ENCODE data around the gene AMOT.

Gene AMOT

DNA sequence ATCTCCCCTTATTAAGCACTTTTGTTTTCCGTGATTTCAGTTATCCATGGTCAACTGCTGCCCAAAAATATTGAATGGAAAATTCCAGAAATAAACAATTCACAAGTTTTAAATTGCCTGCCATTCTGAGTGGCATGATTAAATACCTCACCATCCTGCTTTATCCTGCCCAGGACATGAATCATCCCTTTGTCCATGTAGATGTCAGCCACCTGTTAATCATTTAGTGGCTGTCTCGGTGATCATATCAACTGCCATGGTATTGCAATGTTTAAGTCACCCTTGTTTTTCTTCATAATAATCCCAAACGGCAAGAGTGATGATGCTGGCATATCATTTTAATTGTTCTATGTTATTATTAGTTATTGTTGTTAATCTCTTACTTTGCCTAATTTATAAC, 81.1 kb downstream of the AMOT start:
- Histone ChIP-seq H3K4me3 (ENCODE audit: low read depth, low read length) (no peak overlapping the region), H3K27me3 (replicated peaks) (no peaks in the 10 kb centered on the region), H3K36me3 (replicated peaks) (no peaks in the 10 kb centered on the region), H3K27ac (no peak overlapping the region)
- in situ Hi-C loops (cut with HindIII; ENCODE audit: low pct_ligation_motif_present, low sequenced_read_pairs) = no loop called here
- TF ChIP-seq, protein P1, sequence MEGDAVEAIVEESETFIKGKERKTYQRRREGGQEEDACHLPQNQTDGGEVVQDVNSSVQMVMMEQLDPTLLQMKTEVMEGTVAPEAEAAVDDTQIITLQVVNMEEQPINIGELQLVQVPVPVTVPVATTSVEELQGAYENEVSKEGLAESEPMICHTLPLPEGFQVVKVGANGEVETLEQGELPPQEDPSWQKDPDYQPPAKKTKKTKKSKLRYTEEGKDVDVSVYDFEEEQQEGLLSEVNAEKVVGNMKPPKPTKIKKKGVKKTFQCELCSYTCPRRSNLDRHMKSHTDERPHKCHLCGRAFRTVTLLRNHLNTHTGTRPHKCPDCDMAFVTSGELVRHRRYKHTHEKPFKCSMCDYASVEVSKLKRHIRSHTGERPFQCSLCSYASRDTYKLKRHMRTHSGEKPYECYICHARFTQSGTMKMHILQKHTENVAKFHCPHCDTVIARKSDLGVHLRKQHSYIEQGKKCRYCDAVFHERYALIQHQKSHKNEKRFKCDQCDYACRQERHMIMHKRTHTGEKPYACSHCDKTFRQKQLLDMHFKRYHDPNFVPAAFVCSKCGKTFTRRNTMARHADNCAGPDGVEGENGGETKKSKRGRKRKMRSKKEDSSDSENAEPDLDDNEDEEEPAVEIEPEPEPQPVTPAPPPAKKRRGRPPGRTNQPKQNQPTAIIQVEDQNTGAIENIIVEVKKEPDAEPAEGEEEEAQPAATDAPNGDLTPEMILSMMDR (IDR thresholded peaks at IDR 0.05; ENCODE audit: low read depth, low read length, missing control alignments) = no peak
- DNase-seq = no peak

GRCh38 chrX:112757946-112758345, 82.7 kb downstream of the AMOT start:
- no peak for DNase-seq
- in situ Hi-C loops (cut with HindIII; ENCODE audit: low pct_ligation_motif_present, low sequenced_read_pairs) = no loop called here
- Histone ChIP-seq H3K36me3 (replicated peaks) (no peaks in the 10 kb centered on the region), H3K4me3 (ENCODE audit: low read depth, low read length) (no peak overlapping the region), H3K27me3 (replicated peaks) (no peaks in the 10 kb centered on the region), H3K27ac (no peak overlapping the region)
- TF ChIP-seq, protein P1 (IDR thresholded peaks at IDR 0.05; ENCODE audit: low read depth, low read length, missing control alignments) = no peak

DNA sequence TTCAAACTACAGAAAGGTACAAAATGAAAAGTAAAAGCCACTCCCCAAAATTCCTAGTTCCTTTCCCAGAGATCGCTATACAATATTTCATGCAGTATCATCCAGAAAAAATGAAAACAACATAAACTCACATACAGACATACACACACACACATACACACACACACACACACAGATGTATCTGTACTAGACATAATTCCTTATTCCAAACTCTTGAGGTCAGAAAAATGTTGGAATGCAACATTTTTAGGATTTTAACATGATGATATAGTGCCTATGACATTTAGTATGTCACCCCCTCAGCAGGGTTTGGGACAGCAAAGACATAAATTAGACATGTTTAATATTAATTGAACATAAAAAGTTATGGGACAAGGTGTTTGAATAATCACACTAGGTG, 87.5 kb downstream of the AMOT start:
- no peaks in the 10 kb centered on the region for H3K27me3 ChIP-seq (replicated peaks)
- H3K36me3 ChIP-seq (replicated peaks) = no peaks in the 10 kb centered on the region
- in situ Hi-C loops (cut with HindIII; ENCODE audit: low pct_ligation_motif_present, low sequenced_read_pairs) = no loop called here
- no peak overlapping the region for H3K4me3 ChIP-seq (ENCODE audit: low read depth, low read length)
- H3K27ac ChIP-seq = no peak overlapping the region
- no peak for DNase-seq
- TF ChIP-seq, protein P1 (IDR thresholded peaks at IDR 0.05; ENCODE audit: low read depth, low read length, missing control alignments) = no peak

- in situ Hi-C loops (cut with HindIII; ENCODE audit: low pct_ligation_motif_present, low sequenced_read_pairs) = no loop called here
- no peak for DNase-seq
- Histone ChIP-seq H3K4me3 (ENCODE audit: low read depth, low read length) (no peak overlapping the region), H3K27ac (no peak overlapping the region), H3K36me3 (replicated peaks) (no peaks in the 10 kb centered on the region), H3K27me3 (replicated peaks) (no peaks in the 10 kb centered on the region)
- TF ChIP-seq, protein P1 (IDR thresholded peaks at IDR 0.05; ENCODE audit: low read depth, low read length, missing control alignments) = no peak
Measured at GRCh38 chrX:112751076-112751475, 89.6 kb downstream of the AMOT start.

- no peak for DNase-seq
- no peak overlapping the region for H3K27ac ChIP-seq
- no peak overlapping the region for H3K4me3 ChIP-seq (ENCODE audit: low read depth, low read length)
- TF ChIP-seq, protein P1 (IDR thresholded peaks at IDR 0.05; ENCODE audit: low read depth, low read length, missing control alignments) = no peak
- in situ Hi-C loops (cut with HindIII; ENCODE audit: low pct_ligation_motif_present, low sequenced_read_pairs) = no loop called here
- no peaks in the 10 kb centered on the region for H3K36me3 ChIP-seq (replicated peaks)
- H3K27me3 ChIP-seq (replicated peaks) = no peaks in the 10 kb centered on the region
Measured at GRCh38 chrX:112746812-112747595, 93.6 kb downstream of the AMOT start.
